Measurements from ENCODE around the gene SYTL2. TPM values are rescaled to one million over a fixed set of nuclear protein-coding genes. Genes with fewer than 3 reads are reported as not detected.

The SYTL2 gene
- total RNA-seq, 1 experiment from 2014 or later = 0.75 TPM

DNA sequence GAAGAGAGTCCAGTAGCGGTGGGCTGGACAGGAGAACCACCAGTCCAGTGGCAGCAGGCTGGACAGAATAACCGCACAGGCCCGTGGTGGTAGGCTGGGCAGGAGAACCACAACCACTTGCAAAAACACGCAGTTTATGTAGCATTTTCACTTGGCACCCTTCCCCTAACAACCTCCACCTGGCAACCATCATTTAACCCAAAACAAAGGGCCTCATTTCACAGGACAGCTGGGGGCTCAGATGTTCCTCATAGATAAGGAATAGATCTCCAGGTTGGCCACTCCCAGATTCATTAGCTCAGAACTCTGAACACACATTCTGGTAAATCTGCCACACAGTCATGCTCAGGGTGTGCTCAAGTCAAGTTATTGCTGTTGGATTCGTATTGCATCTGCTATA is 41.2 kb downstream of the SYTL2 start:
- Histone ChIP-seq H3K9me3 (ENCODE audit: low read length) (no peaks in the 10 kb centered on the region), H3K9ac (ENCODE audit: low read length) (no peak overlapping the region), H3K36me3 (ENCODE audit: insufficient read depth, low read length) (no peaks in the 10 kb centered on the region), H3K79me2 (ENCODE audit: low read length) (no peaks in the 10 kb centered on the region), H3K4me2 (ENCODE audit: low read depth, low read length, poor library complexity, severe bottlenecking) (no peak overlapping the region), H3K4me3 (ENCODE audit: low read length) (no peak overlapping the region), H3K27me3 (ENCODE audit: low read length) (no peaks in the 10 kb centered on the region; the same call in 1 of the 2 replicates), H3K4me1 (ENCODE audit: low read length) (no peaks in the 10 kb centered on the region), H2AFZ (ENCODE audit: low read length) (no peak overlapping the region), H4K20me1 (ENCODE audit: insufficient read depth, low read depth, low read length) (no peaks in the 10 kb centered on the region), H3K27ac (ENCODE audit: low read length) (no peak overlapping the region), H3K9me2 (replicated peaks; ENCODE audit: insufficient read depth, low read length) (no peaks in the 10 kb centered on the region)
- DNase-seq = no peak

DNA sequence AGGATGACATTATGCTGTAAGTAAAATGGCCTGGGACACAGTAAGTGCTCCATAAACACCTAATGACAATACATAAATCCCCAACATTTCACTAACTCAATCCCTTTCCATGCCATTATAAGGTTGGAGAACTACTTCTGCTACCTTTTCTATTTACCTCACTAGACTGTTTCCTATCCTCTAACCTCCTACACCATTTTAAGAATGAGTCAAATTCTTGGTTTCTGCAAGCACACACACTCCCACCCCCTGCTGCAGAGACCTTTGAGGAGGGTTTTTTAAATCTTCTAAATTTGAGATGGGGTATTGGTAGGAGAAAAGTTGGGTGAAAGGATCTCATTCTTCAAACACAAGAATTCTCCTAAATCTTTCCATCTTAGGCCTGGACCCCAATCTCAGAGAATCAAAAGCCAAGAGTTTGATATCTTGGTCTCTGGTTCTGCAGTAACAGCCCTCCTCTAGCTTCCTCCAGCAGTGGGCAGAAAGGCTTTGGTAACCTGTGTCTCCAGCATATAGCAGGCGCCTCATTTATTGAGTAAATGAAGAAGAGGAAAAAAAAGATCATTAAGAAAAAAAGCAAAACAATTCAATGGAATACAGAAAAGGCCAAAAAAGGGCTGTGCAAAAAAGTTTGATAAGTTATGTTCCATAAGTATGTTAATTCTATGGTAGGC is 42.3 kb downstream of the SYTL2 start:
- no peaks in the 10 kb centered on the region for H3K27me3 ChIP-seq (ENCODE audit: low read length)
- H4K20me1 ChIP-seq (ENCODE audit: insufficient read depth, low read depth, low read length) = no peaks in the 10 kb centered on the region
- H3K9me3 ChIP-seq (ENCODE audit: low read length) = no peaks in the 10 kb centered on the region
- no peaks in the 10 kb centered on the region for H3K9me2 ChIP-seq (replicated peaks; ENCODE audit: insufficient read depth, low read length)
- no peak overlapping the region for H3K4me2 ChIP-seq (ENCODE audit: low read depth, low read length, poor library complexity, severe bottlenecking)
- H3K4me1 ChIP-seq (ENCODE audit: low read length) = no peaks in the 10 kb centered on the region
- H3K9ac ChIP-seq (ENCODE audit: low read length) = no peak overlapping the region
- H3K27ac ChIP-seq (ENCODE audit: low read length) = no peak overlapping the region
- no peak overlapping the region for H3K4me3 ChIP-seq (ENCODE audit: low read length)
- H2AFZ ChIP-seq (ENCODE audit: low read length) = no peak overlapping the region
- H3K36me3 ChIP-seq (ENCODE audit: insufficient read depth, low read length) = no peaks in the 10 kb centered on the region
- no peaks in the 10 kb centered on the region for H3K79me2 ChIP-seq (ENCODE audit: low read length)
- DNase-seq = no peak

DNA sequence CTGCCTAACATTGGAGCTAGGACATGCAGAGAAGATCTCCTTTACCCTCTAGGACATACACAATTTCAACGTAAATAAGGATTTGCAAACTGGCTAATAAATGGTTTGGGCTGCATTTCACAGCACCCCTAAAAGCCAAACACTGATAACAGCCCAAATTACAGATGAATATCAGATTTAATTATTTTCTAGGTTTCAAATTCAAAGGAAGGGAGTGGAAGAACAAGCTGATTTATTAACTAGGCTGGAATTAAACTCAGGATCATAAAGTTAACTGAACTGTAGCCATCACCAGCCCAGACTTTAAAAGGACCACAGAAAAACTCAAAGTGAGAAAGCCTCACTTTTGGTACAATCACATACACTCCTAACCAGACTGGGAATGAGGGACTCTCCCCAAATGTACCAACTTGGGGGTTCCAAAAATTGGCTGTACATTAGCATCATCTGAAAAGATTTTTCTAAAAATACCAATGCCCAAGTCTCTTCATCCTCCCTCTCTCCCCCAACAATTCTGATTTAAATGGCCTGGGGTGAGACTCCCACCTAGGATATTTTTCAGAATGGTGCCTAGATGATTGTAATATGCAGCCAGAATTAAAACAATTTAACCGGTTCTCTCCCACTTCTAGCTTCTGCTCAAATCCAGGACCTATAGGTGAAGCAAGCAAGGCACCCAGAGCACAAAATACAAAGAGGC is 43.5 kb downstream of the SYTL2 start:
- Histone ChIP-seq H3K27me3 (ENCODE audit: low read length) (no peaks in the 10 kb centered on the region), H3K27ac (ENCODE audit: low read length) (no peak overlapping the region), H3K9me3 (ENCODE audit: low read length) (no peaks in the 10 kb centered on the region), H3K4me1 (ENCODE audit: low read length) (no peaks in the 10 kb centered on the region), H3K79me2 (ENCODE audit: low read length) (no peaks in the 10 kb centered on the region), H2AFZ (ENCODE audit: low read length) (no peak overlapping the region), H3K4me3 (ENCODE audit: low read length) (no peak overlapping the region), H4K20me1 (ENCODE audit: insufficient read depth, low read depth, low read length) (no peaks in the 10 kb centered on the region), H3K9ac (ENCODE audit: low read length) (no peak overlapping the region), H3K36me3 (ENCODE audit: insufficient read depth, low read length) (no peaks in the 10 kb centered on the region), H3K4me2 (ENCODE audit: low read depth, low read length, poor library complexity, severe bottlenecking) (no peak overlapping the region), H3K9me2 (replicated peaks; ENCODE audit: insufficient read depth, low read length) (no peaks in the 10 kb centered on the region)
- no peak for DNase-seq

GRCh38 chr11:85766721-85767161 is 44.2 kb downstream of the SYTL2 start:
- H3K9ac ChIP-seq (ENCODE audit: low read length) = no peak overlapping the region
- no peaks in the 10 kb centered on the region for H3K9me2 ChIP-seq (replicated peaks; ENCODE audit: insufficient read depth, low read length)
- no peak for DNase-seq
- H3K36me3 ChIP-seq (ENCODE audit: insufficient read depth, low read length) = no peaks in the 10 kb centered on the region
- H3K79me2 ChIP-seq (ENCODE audit: low read length) = no peaks in the 10 kb centered on the region
- H3K9me3 ChIP-seq (ENCODE audit: low read length) = no peaks in the 10 kb centered on the region
- H2AFZ ChIP-seq (ENCODE audit: low read length) = no peak overlapping the region
- no peaks in the 10 kb centered on the region for H3K27me3 ChIP-seq (ENCODE audit: low read length)
- no peaks in the 10 kb centered on the region for H4K20me1 ChIP-seq (ENCODE audit: insufficient read depth, low read depth, low read length)
- H3K27ac ChIP-seq (ENCODE audit: low read length) = no peak overlapping the region
- no peaks in the 10 kb centered on the region for H3K4me1 ChIP-seq (ENCODE audit: low read length)
- no peak overlapping the region for H3K4me2 ChIP-seq (ENCODE audit: low read depth, low read length, poor library complexity, severe bottlenecking)
- no peak overlapping the region for H3K4me3 ChIP-seq (ENCODE audit: low read length)

DNA sequence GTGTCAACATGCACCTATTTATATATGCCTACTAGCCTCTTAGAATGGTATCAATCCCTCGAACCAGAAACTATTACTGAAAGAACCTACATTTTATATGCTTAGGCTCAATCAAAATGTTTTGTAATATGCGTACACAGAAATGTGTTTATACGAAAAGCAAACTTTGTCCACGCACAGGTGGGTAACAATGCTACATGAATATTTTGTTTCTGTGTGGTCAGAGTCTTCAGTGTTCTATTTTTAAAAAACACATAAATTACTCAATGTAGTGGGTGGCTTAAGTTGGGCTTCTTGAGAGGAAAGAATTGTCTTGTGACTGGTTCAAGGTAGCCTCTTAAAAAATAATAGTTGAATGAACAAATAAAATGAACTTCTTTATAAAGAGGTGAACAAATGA is 46.1 kb downstream of the SYTL2 start:
- no peaks in the 10 kb centered on the region for H3K9me2 ChIP-seq (replicated peaks; ENCODE audit: insufficient read depth, low read length)
- H3K4me2 ChIP-seq (ENCODE audit: low read depth, low read length, poor library complexity, severe bottlenecking) = no peak overlapping the region
- H3K27me3 ChIP-seq (ENCODE audit: low read length) = no peaks in the 10 kb centered on the region
- H2AFZ ChIP-seq (ENCODE audit: low read length) = no peak overlapping the region
- no peaks in the 10 kb centered on the region for H3K36me3 ChIP-seq (ENCODE audit: insufficient read depth, low read length)
- no peak overlapping the region for H3K27ac ChIP-seq (ENCODE audit: low read length)
- H3K79me2 ChIP-seq (ENCODE audit: low read length) = no peaks in the 10 kb centered on the region
- H3K9me3 ChIP-seq (ENCODE audit: low read length) = no peaks in the 10 kb centered on the region
- H3K4me1 ChIP-seq (ENCODE audit: low read length) = no peaks in the 10 kb centered on the region
- no peak overlapping the region for H3K9ac ChIP-seq (ENCODE audit: low read length)
- no peak overlapping the region for H3K4me3 ChIP-seq (ENCODE audit: low read length)
- no peak for DNase-seq
- no peaks in the 10 kb centered on the region for H4K20me1 ChIP-seq (ENCODE audit: insufficient read depth, low read depth, low read length)

DNA sequence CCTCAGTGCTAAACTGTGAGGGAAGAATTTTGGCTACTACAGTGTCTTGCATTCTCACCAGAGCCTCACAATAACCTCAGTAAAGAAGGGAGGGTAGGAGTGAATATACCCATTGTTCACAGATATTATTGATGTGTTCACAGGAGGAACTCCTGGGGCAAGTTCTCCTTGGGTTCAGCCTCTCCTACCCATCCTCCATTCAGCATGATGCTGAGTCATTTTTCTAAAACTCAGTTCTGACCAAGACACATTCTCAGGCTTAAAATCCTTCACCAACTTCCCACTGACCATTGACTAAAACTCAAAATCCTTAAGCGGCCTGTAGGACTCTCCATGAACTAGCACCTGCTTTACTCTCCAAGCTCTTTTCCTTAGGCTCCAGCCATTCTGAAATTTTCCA is 48.7 kb downstream of the SYTL2 start:
- H3K4me1 ChIP-seq (ENCODE audit: low read length) = no peaks in the 10 kb centered on the region
- no peak overlapping the region for H3K27ac ChIP-seq (ENCODE audit: low read length)
- H3K4me3 ChIP-seq (ENCODE audit: low read length) = no peak overlapping the region
- no peaks in the 10 kb centered on the region for H4K20me1 ChIP-seq (ENCODE audit: insufficient read depth, low read depth, low read length)
- no peaks in the 10 kb centered on the region for H3K27me3 ChIP-seq (ENCODE audit: low read length)
- H3K9ac ChIP-seq (ENCODE audit: low read length) = no peak overlapping the region
- H3K4me2 ChIP-seq (ENCODE audit: low read depth, low read length, poor library complexity, severe bottlenecking) = no peak overlapping the region
- H2AFZ ChIP-seq (ENCODE audit: low read length) = no peak overlapping the region
- H3K36me3 ChIP-seq (ENCODE audit: insufficient read depth, low read length) = no peaks in the 10 kb centered on the region
- no peaks in the 10 kb centered on the region for H3K9me3 ChIP-seq (ENCODE audit: low read length)
- no peaks in the 10 kb centered on the region for H3K9me2 ChIP-seq (replicated peaks; ENCODE audit: insufficient read depth, low read length)
- no peaks in the 10 kb centered on the region for H3K79me2 ChIP-seq (ENCODE audit: low read length)
- no peak for DNase-seq

DNA sequence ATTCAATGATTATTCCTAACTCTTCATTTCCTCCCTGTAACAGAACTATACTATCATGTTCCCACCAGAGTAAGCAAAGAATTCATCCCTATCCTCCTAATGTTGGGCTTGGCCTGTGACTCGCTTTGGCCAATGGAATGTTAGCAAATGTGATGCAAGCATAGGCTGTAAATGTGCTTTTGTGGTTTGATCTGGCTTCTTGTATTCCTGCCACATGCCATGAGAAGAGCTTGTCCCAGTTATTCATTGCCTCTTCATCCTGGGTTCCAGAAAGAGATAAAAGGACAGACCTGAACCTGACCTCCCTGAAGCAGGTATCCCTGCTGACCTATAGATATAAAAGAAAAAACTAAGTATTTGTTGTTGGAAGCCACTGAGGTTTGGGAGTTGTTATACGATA is 51.0 kb downstream of the SYTL2 start:
- no peaks in the 10 kb centered on the region for H3K36me3 ChIP-seq (ENCODE audit: insufficient read depth, low read length)
- no peaks in the 10 kb centered on the region for H3K27me3 ChIP-seq (ENCODE audit: low read length)
- no peaks in the 10 kb centered on the region for H3K4me1 ChIP-seq (ENCODE audit: low read length)
- H2AFZ ChIP-seq (ENCODE audit: low read length) = no peak overlapping the region
- H3K27ac ChIP-seq (ENCODE audit: low read length) = no peak overlapping the region
- no peaks in the 10 kb centered on the region for H4K20me1 ChIP-seq (ENCODE audit: insufficient read depth, low read depth, low read length)
- no peak overlapping the region for H3K4me2 ChIP-seq (ENCODE audit: low read depth, low read length, poor library complexity, severe bottlenecking)
- H3K9me3 ChIP-seq (ENCODE audit: low read length) = no peaks in the 10 kb centered on the region
- no peaks in the 10 kb centered on the region for H3K79me2 ChIP-seq (ENCODE audit: low read length)
- H3K9me2 ChIP-seq (replicated peaks; ENCODE audit: insufficient read depth, low read length) = no peaks in the 10 kb centered on the region
- DNase-seq = no peak
- no peak overlapping the region for H3K9ac ChIP-seq (ENCODE audit: low read length)
- no peak overlapping the region for H3K4me3 ChIP-seq (ENCODE audit: low read length)

GRCh38 chr11:85758480-85759039 is 52.4 kb downstream of the SYTL2 start:
- Histone ChIP-seq H4K20me1 (ENCODE audit: insufficient read depth, low read depth, low read length) (no peaks in the 10 kb centered on the region), H3K4me3 (ENCODE audit: low read length) (no peak overlapping the region), H3K4me1 (ENCODE audit: low read length) (no peaks in the 10 kb centered on the region), H3K27ac (ENCODE audit: low read length) (no peak overlapping the region), H3K27me3 (ENCODE audit: low read length) (no peaks in the 10 kb centered on the region), H3K79me2 (ENCODE audit: low read length) (no peaks in the 10 kb centered on the region), H3K4me2 (ENCODE audit: low read depth, low read length, poor library complexity, severe bottlenecking) (no peak overlapping the region), H3K9me2 (replicated peaks; ENCODE audit: insufficient read depth, low read length) (no peaks in the 10 kb centered on the region), H2AFZ (ENCODE audit: low read length) (no peak overlapping the region), H3K36me3 (ENCODE audit: insufficient read depth, low read length) (no peaks in the 10 kb centered on the region), H3K9me3 (ENCODE audit: low read length) (no peaks in the 10 kb centered on the region), H3K9ac (ENCODE audit: low read length) (no peak overlapping the region)
- DNase-seq = no peak

Measured in Karpas-422 (cell line).